Measurements from ENCODE around the gene CMSS1. TPM values are rescaled to one million over a fixed set of nuclear protein-coding genes. Genes with fewer than 3 reads are reported as not detected.

CMSS1 gene
- total and polyA plus RNA-seq, 11 donors: 13.5 to 48.4 (median 34.8) TPM

- 20 to 66% (median 48%) methylated on average over 1 of the region's 1 CpG for WGBS, 4 donors
- intact Hi-C loops (cut with DNase I): loop anchor here in 8 of 10 donors (2.0 to 10.0 kb wide), 8 partner anchors 34 to 167 kb away; no protein-coding TSS in a partner anchor
- DNase-seq (peak in 1 of 5 donors; percentile 25), ATAC-seq (peak; percentile 17 to 59 (median 54))
- Histone ChIP-seq H3K27me3 (no peaks in the 10 kb centered on the region), H3K27ac (peak overlapping the region; percentile 81 to 93 (median 91)), H3K4me3 (peak overlapping the region in 1 of 12 donors; percentile 1), H3K9me3 (no peaks in the 10 kb centered on the region), H3K36me3 (no peaks in the 10 kb centered on the region), H3K4me1 (peaks cover 20 to 66% (median 41%) of the 10 kb centered on the region in 12 donors)
- peak in 1 of 2 donors; percentile 26 for TF ChIP-seq POLR2A (IDR thresholded peaks at IDR 0.05)
- no peak for TF ChIP-seq CTCF (IDR thresholded peaks at IDR 0.05)
Measured at GRCh38 chr3:100041328-100041749, 223.7 kb downstream of the CMSS1 start.

- Histone ChIP-seq H3K36me3 (no peaks in the 10 kb centered on the region), H3K4me3 (no peak overlapping the region), H3K27me3 (no peaks in the 10 kb centered on the region), H3K9me3 (no peaks in the 10 kb centered on the region), H3K4me1 (peaks cover 20 to 77% (median 51%) of the 10 kb centered on the region in 12 donors), H3K27ac (peak overlapping the region; percentile 81 to 93 (median 91))
- 45 to 62% (median 58%) methylated on average over 6 of the region's 6 CpGs for WGBS, 4 donors
- peak in 2 of 4 donors; percentile 10 to 27 for ATAC-seq
- no peak for DNase-seq
- intact Hi-C loops (cut with DNase I): loop anchor here in 8 of 10 donors (5.0 to 10.0 kb wide), 7 partner anchors 35 to 168 kb away; no protein-coding TSS in a partner anchor
- TF ChIP-seq CTCF (IDR thresholded peaks at IDR 0.05): no peak
- no peak for TF ChIP-seq POLR2A (IDR thresholded peaks at IDR 0.05)
Measured at GRCh38 chr3:100042166-100042981, 224.7 kb downstream of the CMSS1 start.

- Histone ChIP-seq H3K4me1 (peaks cover 20 to 86% (median 58%) of the 10 kb centered on the region in 12 donors), H3K36me3 (no peaks in the 10 kb centered on the region), H3K4me3 (no peak overlapping the region), H3K9me3 (no peaks in the 10 kb centered on the region), H3K27me3 (no peaks in the 10 kb centered on the region), H3K27ac (peak overlapping the region; percentile 1 to 93 (median 90))
- 87 to 92% (median 88%) methylated on average over 1 of the region's 1 CpG for WGBS, 4 donors
- TF ChIP-seq POLR2A (IDR thresholded peaks at IDR 0.05) (no peak), CTCF (IDR thresholded peaks at IDR 0.05) (no peak)
- DNase-seq (no peak), ATAC-seq (no peak)
- intact Hi-C loops (cut with DNase I): loop anchor here in 8 of 10 donors (5.0 to 10.0 kb wide), 7 partner anchors 36 to 168 kb away; no protein-coding TSS in a partner anchor
Measured at GRCh38 chr3:100043271-100043670, 225.6 kb downstream of the CMSS1 start.

- no peak for TF ChIP-seq CTCF (IDR thresholded peaks at IDR 0.05)
- no peak for TF ChIP-seq POLR2A (IDR thresholded peaks at IDR 0.05)
- H3K4me1 ChIP-seq: peaks cover 20 to 90% (median 60%) of the 10 kb centered on the region in 12 donors
- peak overlapping the region in 11 of 12 donors; percentile 3 to 92 (median 80) for H3K27ac ChIP-seq
- H3K36me3 ChIP-seq: no peaks in the 10 kb centered on the region
- peak in 1 of 4 donors; percentile 25 for ATAC-seq
- no peaks in the 10 kb centered on the region for H3K9me3 ChIP-seq
- no peak for DNase-seq
- H3K27me3 ChIP-seq: no peaks in the 10 kb centered on the region
- no peak overlapping the region for H3K4me3 ChIP-seq
- intact Hi-C loops (cut with DNase I): loop anchor here in 8 of 10 donors (5.0 to 10.0 kb wide), 7 partner anchors 37 to 170 kb away; no protein-coding TSS in a partner anchor
Measured at GRCh38 chr3:100044369-100044768, 226.7 kb downstream of the CMSS1 start.

All from heart left ventricle (tissue), 16 donors.